ENCODE measurements around the gene TOM1L2.

DNA sequence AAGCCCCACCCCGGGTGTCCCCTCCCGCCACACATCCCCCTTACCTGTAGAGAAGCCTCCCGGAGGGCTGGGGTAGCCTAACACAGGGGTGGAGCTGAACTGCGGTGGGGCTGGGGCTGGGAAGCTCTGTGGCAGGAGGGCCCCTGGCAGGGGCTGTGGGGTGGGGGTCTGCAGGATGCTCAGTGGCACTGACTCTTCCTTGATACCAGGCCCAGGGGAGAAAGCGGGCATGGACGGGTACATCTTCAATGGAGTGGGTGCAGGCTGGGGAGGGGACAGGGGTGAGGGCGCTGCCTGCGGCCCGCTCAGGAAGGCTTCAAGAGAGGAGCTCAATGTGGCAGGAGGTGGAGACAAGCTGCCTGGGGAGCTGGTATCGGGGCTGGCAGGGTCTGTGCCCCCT is 152.2 kb downstream of the TOM1L2 start:
- TF ChIP-seq, protein P1, sequence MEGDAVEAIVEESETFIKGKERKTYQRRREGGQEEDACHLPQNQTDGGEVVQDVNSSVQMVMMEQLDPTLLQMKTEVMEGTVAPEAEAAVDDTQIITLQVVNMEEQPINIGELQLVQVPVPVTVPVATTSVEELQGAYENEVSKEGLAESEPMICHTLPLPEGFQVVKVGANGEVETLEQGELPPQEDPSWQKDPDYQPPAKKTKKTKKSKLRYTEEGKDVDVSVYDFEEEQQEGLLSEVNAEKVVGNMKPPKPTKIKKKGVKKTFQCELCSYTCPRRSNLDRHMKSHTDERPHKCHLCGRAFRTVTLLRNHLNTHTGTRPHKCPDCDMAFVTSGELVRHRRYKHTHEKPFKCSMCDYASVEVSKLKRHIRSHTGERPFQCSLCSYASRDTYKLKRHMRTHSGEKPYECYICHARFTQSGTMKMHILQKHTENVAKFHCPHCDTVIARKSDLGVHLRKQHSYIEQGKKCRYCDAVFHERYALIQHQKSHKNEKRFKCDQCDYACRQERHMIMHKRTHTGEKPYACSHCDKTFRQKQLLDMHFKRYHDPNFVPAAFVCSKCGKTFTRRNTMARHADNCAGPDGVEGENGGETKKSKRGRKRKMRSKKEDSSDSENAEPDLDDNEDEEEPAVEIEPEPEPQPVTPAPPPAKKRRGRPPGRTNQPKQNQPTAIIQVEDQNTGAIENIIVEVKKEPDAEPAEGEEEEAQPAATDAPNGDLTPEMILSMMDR (IDR thresholded peaks at IDR 0.05; ENCODE audit: poor library complexity), result no peak
- TF ChIP-seq EZH2 (IDR thresholded peaks at IDR 0.05; ENCODE audit: borderline replicate concordance), result no peak
